Right lobe of liver (tissue), 4 donors: Measurements from ENCODE around the gene LYPLAL1.

Source experiments
- POLR2A ChIP-seq: fragments of 450-650 bp; IDR thresholded peaks from one replicate; pipeline ENCODE4 v1.6.1; 2017; ENCODE audit warnings: antibody characterized with exemption, mild to moderate bottlenecking
- TF ChIP-seq, protein P1 (sequence below), 4 donors: fragments of 200-600 bp in 3 of 4; fragments of 450-650 bp in 1 of 4; IDR thresholded peaks; one replicate each; pipeline versions ENCODE4 v1.5.1 to v1.8.0; 2016 to 2022; ENCODE audit warnings: antibody characterized with exemption in 4 of 4, mild to moderate bottlenecking in 2 of 4
- donor health status: DM: no; HTN: no; CAD: no.
- donor health status: DM: no; HTN: no; CAD: no.
- donor health status: DM: no; HTN: yes; CAD: no.

- TF ChIP-seq, protein P1, sequence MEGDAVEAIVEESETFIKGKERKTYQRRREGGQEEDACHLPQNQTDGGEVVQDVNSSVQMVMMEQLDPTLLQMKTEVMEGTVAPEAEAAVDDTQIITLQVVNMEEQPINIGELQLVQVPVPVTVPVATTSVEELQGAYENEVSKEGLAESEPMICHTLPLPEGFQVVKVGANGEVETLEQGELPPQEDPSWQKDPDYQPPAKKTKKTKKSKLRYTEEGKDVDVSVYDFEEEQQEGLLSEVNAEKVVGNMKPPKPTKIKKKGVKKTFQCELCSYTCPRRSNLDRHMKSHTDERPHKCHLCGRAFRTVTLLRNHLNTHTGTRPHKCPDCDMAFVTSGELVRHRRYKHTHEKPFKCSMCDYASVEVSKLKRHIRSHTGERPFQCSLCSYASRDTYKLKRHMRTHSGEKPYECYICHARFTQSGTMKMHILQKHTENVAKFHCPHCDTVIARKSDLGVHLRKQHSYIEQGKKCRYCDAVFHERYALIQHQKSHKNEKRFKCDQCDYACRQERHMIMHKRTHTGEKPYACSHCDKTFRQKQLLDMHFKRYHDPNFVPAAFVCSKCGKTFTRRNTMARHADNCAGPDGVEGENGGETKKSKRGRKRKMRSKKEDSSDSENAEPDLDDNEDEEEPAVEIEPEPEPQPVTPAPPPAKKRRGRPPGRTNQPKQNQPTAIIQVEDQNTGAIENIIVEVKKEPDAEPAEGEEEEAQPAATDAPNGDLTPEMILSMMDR (IDR thresholded peaks at IDR 0.05) = no peak
- no peak for TF ChIP-seq POLR2A
These were observed 20.9 kb upstream of the LYPLAL1 start for GRCh38 chr1:219152751-219153150.
